Inferior parietal cortex (tissue), 1 donor: ENCODE data around the gene TTLL11.

Experiments
- DNase-seq: peaks from one replicate; pipeline ENCODE4 v3.0.0-alpha.2; 2016; ENCODE audit errors: extremely low spot score

The TTLL11 gene

DNA sequence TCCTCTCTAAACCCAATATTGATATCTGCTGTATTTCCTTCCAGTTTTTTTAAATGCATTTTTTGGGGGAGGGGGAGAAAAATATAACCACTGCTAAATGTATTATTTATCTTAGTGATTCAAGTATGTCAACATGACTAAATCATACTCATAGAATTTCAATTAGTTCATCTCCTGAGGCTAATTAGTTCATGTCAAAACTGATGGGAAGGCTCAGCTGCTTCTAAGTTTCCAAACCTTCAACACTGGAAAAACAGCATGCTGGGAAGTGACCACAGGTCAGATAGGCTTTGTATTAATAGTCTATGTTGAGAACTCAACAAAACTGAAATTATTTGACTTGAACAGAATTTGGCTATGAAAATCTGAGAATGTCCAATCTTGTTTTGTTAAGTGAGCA lies 118.7 kb downstream of the TTLL11 start:
- DNase-seq, result no peak

DNA sequence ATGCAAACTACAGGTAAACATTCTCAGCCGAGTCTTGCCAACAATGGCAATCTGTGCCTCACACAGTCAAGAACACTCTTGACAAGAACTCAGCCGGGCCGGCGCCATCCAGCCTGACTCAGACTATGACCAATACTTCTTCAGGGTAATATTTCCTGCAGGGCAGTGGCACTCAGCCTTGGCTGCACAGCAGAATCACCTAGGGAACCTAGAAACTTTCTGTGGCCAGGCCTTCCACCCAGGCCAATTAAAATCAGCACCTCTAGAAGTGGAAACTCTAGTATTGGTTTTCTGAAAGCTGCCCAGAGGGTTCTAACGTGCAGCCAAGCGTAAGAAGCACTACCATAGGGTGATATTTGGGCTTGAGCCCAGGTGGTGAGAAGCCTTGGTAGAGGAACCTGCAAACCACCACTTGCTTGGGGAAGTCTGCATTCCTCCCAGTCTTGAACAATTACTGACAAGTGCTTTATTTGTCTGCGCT lies 120.6 kb downstream of the TTLL11 start:
- no peak for DNase-seq

DNA sequence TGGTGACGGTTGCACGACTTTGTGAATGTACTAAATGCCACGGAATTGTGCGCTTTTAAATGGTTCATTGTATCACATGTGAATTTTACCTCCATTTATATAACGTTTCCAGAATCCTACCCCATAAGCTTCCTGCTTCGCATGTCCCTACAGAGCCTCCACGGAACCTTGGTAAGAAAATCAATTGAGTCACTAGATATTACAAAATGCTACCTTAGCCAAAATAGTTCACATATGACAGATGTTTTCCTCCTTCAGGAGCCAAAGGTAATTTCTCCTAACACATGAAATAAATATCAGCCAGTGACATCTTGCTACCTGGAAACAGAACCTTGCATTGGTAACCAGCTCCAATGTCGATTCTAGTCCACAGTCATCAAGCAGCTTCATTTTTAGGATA lies 125.1 kb downstream of the TTLL11 start:
- no peak for DNase-seq

DNA sequence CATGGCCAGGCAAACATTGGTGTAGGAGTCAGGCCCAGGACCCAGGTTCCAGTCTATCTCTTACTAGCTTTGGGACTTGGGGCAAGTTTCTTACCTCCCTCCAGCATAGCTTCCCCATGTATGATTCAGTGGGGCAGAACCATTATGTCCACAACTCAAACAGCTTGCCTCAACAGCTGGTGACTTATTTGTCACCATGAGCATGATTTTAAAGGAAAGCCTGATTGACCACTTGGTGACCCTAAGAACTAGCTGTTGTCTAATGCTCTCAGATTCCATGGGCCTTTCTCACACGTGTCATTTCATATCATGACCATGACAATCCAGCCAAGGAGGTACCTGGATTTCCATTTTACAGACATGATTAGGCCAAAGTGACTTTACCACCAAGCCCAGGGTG lies 126.4 kb downstream of the TTLL11 start:
- DNase-seq, result no peak

DNA sequence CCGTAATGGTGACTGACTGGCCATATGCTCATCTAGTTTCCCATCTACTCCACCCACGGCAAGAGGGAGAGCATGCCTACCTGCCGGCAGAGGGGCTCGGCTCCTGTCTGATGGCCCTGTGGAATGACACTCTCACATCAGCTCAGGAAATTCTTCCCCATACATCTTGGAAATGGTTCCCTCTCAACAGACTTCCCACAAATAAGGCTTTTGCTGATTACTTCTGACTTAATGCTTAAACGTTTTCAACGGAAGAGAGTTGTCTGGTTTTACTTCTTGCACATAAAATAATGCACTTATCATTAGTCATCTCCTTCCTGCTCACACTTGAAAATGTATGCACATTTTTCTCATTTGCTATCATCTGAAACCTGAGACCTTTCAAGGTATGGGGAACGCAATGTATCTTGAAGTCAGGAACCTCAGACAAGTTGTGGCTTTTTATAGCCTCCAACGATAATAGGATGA lies 129.5 kb downstream of the TTLL11 start:
- DNase-seq, result no peak

DNA sequence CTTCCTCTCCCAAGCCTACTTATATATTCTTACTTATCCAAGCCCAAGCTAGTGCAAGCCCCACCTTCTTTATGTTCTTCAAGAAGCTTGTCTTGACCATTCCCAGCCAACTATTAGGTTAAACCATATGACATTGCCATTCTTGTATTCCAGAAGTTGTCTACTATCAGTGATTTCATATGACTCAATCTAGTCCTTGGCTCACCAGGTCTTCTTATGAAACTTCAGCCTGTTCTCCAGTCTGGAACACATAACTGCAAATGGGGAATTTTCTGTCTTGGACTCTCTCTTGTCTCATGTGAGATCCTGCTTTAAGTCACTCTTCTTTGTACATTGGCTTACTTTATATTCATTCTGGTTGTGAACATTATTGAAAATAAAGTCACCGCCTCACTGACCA lies 130.7 kb downstream of the TTLL11 start:
- DNase-seq, result no peak

DNA sequence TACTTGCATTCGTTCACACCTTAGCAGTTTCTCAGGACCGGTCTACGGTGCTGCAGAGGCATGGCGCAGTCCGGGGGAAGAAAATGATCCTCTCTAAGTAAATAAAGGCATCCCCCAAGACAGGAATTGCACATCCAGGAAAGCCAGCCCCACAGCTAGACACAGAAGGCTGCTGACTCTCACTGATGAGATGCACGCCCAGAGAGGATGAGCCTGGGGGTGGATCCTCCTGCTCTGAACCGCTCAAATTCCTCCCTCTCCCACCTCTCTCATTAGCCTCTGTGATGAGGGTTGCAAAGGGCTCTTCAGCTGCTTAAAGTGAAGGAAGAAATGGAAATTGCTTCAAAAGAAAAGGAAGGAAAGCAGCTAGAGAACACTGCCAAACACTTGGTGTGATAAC lies 132.4 kb downstream of the TTLL11 start:
- no peak for DNase-seq

DNA sequence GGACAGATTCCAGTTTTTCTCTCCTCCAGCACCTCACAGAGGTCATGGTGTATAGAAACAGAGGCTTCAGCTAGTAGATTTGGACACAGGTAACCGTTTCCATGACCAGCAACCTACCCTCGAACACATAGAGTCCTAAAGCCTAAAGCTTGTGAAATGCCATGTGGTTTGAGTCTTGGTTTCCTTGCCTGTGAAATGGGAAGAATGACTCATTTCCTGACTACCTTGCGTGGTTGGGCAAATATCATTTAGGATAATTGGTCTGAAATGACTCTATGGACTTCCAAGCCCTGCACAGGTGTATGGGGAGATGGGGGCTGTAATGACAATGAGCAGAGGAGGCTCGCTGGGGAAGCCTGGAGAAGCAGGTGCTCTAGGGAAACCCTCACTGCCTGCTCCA lies 134.6 kb downstream of the TTLL11 start:
- DNase-seq, result no peak

DNA sequence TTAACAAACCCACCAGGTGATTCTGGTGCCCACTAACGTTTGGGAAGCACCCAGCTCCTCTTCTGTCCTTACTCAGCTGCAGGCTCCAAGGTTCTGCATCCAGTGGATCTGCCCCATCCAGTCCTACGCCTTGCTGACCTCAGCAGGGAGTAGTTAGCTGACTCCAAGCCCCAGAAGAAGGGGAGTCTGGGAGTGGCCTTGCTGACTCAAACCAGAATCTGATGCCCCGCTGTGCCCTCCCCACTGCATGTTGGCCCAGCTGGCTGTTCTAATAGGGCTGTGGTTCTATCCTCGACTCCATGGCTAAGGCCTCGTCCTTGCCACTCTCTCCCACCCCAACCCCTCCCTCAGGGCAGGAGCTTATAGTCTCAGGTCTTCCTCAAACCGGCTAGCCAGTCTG lies 136.3 kb downstream of the TTLL11 start:
- DNase-seq, result no peak

DNA sequence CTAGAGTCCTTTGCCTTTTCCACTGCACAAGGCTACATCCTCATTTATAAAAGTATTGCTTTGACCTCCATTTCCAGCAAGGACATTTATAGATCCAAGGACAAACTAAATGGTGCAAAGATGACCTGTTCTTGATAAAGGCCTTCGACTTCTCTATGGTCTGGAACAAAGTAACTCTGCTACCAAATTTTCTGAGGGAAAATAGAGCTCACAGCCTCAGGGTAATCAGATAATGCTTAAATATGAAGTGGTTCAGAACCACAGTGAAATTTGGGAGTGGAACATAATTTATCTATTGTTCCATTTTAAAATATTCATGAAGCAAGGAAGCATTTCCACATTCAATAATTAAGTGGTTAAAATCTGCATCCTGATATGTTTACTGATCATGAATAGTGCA lies 137.5 kb downstream of the TTLL11 start:
- no peak for DNase-seq

DNA sequence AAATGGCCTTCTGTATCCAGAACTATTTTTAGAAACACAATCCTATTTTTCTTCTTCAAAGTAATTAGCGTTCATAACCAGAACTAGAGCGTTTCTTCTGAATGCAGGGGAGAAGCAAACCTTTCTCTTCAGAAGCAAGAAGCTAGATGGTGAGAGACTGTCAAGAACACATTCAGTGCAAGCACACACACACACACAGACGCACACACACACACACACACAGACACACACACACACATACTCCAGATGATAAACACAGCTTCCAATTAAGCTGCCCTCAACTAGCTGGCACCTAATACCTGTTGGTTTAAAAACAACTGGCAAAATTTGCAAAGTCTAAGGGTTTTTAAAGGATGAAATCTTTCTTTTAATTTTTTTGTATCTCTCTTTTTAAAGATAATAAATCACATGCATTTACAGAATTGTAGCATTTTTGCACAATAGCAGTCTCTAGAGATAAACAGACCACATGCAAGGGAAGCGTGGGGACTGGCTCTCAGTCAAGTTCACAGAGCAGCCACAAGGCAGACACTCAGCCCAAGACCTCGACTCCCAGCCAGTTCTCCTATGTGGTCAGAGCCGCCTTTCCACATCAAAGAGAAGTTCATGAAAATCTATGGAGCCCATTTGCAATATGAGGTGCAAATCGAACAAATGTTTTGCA lies 138.5 kb downstream of the TTLL11 start:
- DNase-seq, result peak; percentile 23

DNA sequence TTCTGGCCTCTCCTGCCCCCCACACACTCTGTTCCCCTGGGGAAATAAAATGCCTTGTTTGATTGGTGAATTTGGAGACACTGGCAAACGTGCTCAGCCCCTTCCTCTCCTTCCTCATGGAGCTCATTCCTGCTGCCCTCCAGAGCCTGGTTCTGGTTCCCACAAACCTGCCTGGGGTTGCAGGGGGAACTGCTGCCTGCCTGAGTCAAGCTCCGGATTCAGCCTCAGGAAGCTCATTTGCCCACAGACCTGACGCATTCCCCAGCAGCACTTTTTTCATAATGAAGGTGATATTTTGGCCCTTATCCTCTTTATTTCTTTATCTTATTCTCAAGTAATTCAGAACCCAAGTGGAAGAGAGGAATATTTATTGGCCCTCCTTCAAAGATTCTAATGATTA lies 140.5 kb downstream of the TTLL11 start:
- no peak for DNase-seq

DNA sequence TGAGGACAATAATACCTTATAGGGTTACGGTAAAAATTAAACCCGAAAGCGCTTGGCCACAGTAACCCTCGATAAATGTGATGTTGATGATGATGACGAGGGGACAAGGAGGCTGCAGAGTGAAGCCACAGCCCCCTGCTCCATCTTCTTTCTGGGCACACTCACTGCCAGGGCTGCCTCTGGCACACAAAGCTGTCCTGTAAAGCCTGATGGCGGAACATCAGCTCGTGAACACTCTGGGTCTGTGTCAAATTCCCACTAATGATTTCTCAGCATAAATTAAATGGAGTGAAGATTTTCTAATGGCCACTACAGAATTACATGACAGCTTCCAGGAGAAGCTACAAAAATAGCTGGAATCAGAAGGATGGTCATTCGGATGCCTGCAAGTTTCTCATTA lies 142.2 kb downstream of the TTLL11 start:
- DNase-seq, result no peak

DNA sequence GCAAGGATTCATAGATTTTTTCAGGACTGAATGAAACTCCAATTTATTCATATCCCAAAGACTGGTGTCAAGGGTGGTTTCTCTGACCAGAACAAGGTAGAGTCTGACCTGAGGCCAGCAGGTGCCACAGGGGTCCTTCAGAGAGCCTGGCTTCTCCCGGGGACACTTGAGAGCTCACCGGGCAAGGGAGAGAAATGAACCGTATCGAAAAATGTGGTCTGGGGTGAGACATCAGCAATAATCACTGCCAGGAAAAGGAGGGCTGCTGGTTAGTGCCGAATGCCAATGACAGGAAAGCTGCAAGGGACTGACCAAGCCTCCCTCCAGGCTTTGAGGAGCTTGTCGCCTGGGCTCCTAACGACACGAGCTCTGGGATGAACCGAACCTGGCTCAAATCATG lies 142.7 kb downstream of the TTLL11 start:
- DNase-seq, result no peak

DNA sequence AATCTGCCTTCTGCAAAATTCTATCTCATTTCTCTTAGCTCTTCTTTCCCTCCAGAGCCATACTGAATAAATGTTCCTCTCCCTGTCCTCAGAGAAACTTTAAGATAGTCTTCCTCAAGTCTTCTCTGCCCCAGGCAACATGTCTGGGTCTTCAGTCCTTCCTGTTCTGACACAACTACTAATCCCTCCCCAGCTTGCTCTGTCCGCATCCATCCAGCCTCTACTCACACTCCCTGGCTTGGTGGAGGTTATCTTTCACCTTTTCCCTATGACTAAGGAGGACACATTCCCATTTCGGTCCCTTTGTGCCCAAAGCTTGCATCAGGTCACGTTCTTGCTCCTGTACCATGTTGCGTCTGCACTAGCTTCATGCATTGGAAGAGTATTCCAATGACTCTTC lies 143.3 kb downstream of the TTLL11 start:
- DNase-seq, result no peak

DNA sequence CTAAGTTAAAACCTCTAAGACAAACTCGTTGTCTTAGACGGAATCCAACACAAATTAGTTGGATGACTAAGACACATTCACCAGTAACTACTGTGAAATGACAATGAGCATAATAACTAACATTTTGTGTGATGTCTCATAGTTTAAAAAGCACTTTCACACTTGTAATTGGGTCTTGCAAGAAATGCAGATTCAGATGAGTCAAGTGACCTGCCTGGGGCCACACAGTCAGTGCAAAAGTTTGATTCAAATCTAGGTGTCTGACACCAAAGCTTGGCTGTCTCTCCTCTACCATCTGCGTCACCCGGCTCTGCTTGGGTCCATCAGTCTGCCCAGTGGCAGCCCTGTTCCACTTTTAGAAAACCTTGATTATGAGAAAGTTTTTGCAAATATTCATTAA lies 143.7 kb downstream of the TTLL11 start:
- DNase-seq, result no peak

DNA sequence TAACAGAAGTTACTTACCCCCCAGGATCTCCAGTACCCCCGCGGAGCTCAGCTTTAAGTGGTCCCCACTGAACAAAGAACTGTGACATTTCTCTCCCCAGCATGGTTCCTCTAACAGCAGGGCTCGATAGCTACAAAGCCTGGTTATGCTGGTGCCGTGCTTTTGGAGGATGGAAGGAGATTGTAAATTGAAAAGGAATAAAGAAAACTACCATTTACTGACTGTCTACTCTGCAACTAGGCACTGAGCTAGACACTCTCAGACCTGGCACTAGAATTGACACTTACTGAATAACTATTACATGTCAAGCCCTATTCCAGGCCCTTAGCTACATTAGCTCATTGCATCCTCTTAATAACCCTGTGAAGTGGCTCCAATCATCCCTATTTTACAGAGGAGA lies 145.3 kb downstream of the TTLL11 start:
- DNase-seq, result no peak

DNA sequence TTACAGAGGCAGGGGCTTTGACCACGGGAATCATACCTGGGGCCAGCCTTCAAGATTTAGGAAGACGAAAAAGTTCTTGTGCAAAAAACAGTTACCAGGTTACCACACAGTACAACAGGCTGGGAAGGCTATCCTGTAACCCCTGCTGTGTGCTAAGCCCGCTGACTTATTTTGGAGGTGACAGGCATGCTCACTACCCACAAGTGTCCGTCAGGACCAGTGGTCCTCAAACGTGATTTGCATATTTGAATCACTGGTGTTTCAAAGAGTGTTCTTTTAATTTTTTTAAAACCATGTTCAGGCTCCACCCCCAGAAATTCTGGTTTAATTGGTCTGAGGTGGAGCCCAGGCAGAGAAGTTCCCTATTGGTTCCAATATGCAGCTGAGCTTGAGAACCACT lies 146.6 kb downstream of the TTLL11 start:
- no peak for DNase-seq

DNA sequence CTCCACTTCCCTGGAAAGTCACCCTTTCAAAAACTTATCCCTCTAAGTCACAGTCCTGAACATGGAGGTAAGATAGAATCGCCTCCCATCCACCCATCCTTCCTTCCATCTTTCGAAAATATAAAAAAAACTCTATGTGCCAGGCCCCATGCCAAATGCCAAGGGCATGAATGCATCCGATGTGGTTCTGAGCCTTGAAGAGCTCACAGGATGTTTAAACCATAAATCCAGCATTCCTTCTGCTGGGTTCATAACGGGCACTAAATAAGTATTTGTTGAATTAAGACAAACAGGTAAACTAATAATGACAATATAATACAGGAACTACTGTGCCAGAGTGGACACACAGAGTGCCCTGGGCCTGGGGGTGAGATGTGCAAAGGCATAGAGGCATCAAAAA lies 147.3 kb downstream of the TTLL11 start:
- no peak for DNase-seq

DNA sequence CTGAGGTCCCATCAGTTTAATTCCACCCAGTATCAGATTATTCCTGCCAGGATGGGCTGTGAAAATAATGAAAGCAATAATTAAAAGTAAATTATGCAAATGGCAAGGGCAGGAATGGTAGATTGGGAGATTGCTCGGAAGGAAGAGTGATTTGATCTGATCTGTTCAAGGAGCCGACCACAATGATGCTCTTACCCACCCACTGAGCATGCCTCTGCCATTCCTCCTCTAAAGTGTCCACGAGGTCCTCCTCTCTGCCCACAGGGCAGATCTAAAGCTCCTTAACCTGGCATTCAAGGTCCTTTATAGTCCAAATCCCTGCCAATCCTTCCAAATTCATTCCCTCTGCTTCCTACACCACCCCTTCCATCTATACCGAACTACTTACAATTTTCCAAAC lies 147.8 kb downstream of the TTLL11 start:
- DNase-seq, result no peak

DNA sequence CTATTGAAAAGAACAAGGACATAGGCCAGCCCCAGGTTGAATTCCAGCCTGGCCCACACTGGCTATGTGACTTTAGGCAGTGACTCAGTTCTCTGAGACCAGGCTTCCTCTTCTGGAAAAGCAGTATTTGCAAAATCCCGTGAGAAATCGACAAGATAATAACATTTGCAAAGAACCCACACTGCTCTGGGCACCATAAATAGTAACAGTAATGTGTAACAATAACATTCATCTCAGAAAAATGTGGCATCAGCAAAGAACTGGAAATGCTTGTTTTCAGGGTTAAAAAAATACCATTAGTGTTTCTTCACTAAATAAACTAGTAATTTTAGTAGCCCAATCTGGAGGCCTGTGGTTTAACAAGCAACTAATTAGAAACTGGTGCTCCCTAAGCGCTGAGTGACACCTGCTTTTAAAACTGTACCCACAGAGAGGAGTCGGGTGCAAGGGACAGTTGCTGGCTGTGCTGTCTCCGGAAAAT lies 148.4 kb downstream of the TTLL11 start:
- DNase-seq, result no peak

DNA sequence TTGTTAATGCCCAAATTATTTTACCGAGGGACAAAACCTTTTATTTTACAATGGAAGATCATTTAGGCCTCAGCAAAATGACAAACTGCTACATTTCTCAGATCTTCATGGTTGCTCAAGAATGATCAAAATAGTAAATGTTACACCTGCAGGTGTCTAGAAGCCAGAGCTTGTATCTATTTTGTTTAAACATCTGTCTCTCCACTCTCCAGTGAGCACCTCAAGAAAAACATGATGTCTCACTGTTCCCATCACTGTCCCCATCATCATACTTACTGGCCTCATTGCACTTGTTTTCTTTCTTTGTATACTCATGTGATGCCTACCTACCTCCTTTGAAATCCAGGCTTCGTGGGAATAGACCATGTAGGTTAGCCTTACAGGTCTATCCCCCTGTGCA lies 149.6 kb downstream of the TTLL11 start:
- DNase-seq, result no peak

DNA sequence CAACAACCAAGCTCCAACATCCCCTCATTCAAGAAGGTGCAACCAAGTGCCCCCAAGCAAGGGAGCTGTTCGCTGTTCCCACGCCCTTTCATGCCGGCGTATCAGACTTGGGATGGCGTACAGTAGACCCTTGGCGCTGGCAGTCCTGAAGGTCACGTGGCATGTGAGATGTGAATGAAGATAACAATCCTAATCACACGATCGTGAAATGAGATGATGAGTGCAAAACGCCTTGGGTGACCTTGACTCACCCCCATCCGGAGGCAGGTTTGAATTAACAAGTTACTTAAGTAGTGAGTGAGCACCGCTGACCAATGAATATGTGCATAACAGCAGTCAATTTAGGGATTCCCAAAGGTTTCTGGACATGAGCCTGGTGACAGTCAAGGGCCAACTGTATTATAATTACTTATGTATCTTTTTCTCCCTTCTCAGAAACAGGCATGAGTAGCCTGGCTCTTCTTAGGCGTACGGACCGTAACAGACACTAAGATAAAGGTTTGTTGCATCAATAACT lies 150.2 kb downstream of the TTLL11 start:
- no peak for DNase-seq

DNA sequence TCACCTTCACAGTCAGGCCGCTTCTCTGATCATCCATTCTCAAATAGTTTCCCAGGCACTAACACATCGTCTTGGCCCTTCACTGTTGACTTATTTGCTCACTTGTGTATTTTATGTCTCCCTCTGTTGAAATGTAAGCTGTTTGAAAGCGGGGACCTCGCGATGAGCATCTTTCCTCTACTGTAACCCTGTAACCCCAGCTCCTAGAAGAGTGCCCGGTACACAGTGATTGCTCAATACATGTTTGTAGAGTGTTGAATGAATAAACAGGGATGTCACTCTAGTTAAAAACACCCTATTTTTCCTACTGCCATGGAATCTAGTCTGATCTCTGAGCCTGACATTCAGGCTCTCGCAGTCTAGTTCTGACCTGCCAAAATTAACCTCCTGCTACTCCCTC lies 150.8 kb downstream of the TTLL11 start:
- DNase-seq, result no peak
